DOHH2 (cell line): ENCODE measurements around the gene PDE6C.

Source experiments
- H3F3A ChIP-seq: fragments of 200-600 bp; sonication (generic), shearing (Covaris generic); 2 replicates; pipeline ENCODE4 v1.6.0; 2016; ENCODE audit warnings: antibody characterized with exemption, mild to moderate bottlenecking; ENCODE audit not compliant: control insufficient read depth, insufficient read depth
- H3K27ac ChIP-seq: fragments of 200-600 bp; sonication (generic); 2 replicates; pipeline ENCODE4 v1.5.1; 2014; ENCODE audit warnings: low read depth, mild to moderate bottlenecking, low read length, moderate library complexity
- H3K27me3 ChIP-seq: fragments of 200-600 bp; sonication (generic); 2 replicates; pipeline ENCODE4 v1.6.1; 2014; ENCODE audit warnings: mild to moderate bottlenecking, low read length, mixed read lengths; ENCODE audit not compliant: control insufficient read depth
- H3K36me3 ChIP-seq: fragments of 200-600 bp; sonication (generic); 2 replicates; pipeline ENCODE4 v1.6.1; 2014; ENCODE audit warnings: mild to moderate bottlenecking, low read length, moderate library complexity, mixed read lengths; ENCODE audit not compliant: control insufficient read depth
- H3K4me1 ChIP-seq: fragments of 200-600 bp; sonication (generic); 2 replicates; pipeline ENCODE4 v1.6.1; 2014; ENCODE audit warnings: mild to moderate bottlenecking, low read length, mixed read lengths; ENCODE audit not compliant: control insufficient read depth
- H3K4me2 ChIP-seq: fragments of 200-600 bp; sonication (generic); 2 replicates; pipeline ENCODE4 v1.6.0; 2014; ENCODE audit warnings: mild to moderate bottlenecking, low read length, moderate library complexity
- H3K4me3 ChIP-seq: fragments of 200-600 bp; sonication (generic); 2 replicates; pipeline ENCODE4 v1.5.1; 2014; ENCODE audit warnings: mild to moderate bottlenecking, low read length, mixed read lengths
- H3K79me2 ChIP-seq: fragments of 200-600 bp; sonication (generic); 2 replicates; pipeline ENCODE4 v1.6.1; 2014; ENCODE audit warnings: mild to moderate bottlenecking, low read length, mixed read lengths; ENCODE audit not compliant: control insufficient read depth
- H3K9me2 ChIP-seq: fragments of 200-600 bp; sonication (generic); replicated peaks from 2 replicates; pipeline ENCODE4 v1.6.1; 2014; ENCODE audit warnings: mild to moderate bottlenecking, low read length, mixed read lengths; ENCODE audit not compliant: control insufficient read depth
- H3K9me3 ChIP-seq: fragments of 200-600 bp; sonication (generic); 2 replicates; pipeline ENCODE4 v1.6.1; 2014; ENCODE audit warnings: antibody characterized with exemption, low read length, mixed read lengths; ENCODE audit not compliant: control insufficient read depth, insufficient read depth
- H4K20me1 ChIP-seq: fragments of 200-600 bp; sonication (generic); 2 replicates; pipeline ENCODE4 v1.6.0; 2014; ENCODE audit warnings: low read depth, mild to moderate bottlenecking, antibody characterized with exemption, low read length, moderate library complexity; ENCODE audit not compliant: control insufficient read depth, insufficient read depth
- CTCF ChIP-seq: fragments of 200-600 bp; sonication (generic); IDR thresholded peaks from one replicate; pipeline ENCODE4 v1.5.1; 2014; ENCODE audit warnings: antibody characterized with exemption, mild to moderate bottlenecking, low read depth, low read length; ENCODE audit not compliant: poor library complexity, severe bottlenecking
- EZH2phosphoT487 ChIP-seq: fragments of 200-600 bp; sonication (generic); IDR thresholded peaks from 2 replicates; pipeline ENCODE4 v1.6.1; 2017; ENCODE audit warnings: borderline replicate concordance, mild to moderate bottlenecking, antibody characterized with exemption, low read length, moderate library complexity, mixed read lengths

The PDE6C gene

GRCh38 chr10:93579985-93580711 is 32.2 kb upstream of the PDE6C start:
- no peaks in the 10 kb centered on the region for H3F3A ChIP-seq
- no peaks in the 10 kb centered on the region for H3K79me2 ChIP-seq
- H3K27ac ChIP-seq: no peak overlapping the region
- no peaks in the 10 kb centered on the region for H4K20me1 ChIP-seq
- no peak overlapping the region for H3K4me3 ChIP-seq
- H3K4me2 ChIP-seq: no peak overlapping the region
- H3K36me3 ChIP-seq: no peaks in the 10 kb centered on the region
- H3K27me3 ChIP-seq: no peaks in the 10 kb centered on the region; the same call in 1 of the 2 replicates
- TF ChIP-seq CTCF (no peak), EZH2phosphoT487 (no peak)
- no peaks in the 10 kb centered on the region for H3K4me1 ChIP-seq
- peaks cover 6% of the 10 kb centered on the region; the same call in 1 of the 2 replicates for H3K9me3 ChIP-seq
- no peaks in the 10 kb centered on the region for H3K9me2 ChIP-seq

- no peaks in the 10 kb centered on the region for H4K20me1 ChIP-seq
- no peaks in the 10 kb centered on the region for H3K9me2 ChIP-seq
- no peak for TF ChIP-seq CTCF
- no peak for TF ChIP-seq EZH2phosphoT487
- no peak overlapping the region for H3K4me2 ChIP-seq
- H3K27ac ChIP-seq: no peak overlapping the region
- H3K9me3 ChIP-seq: peaks cover 6% of the 10 kb centered on the region; the same call in 1 of the 2 replicates
- H3K4me3 ChIP-seq: no peak overlapping the region
- H3F3A ChIP-seq: no peaks in the 10 kb centered on the region
- H3K79me2 ChIP-seq: no peaks in the 10 kb centered on the region
- no peaks in the 10 kb centered on the region for H3K4me1 ChIP-seq
- no peaks in the 10 kb centered on the region for H3K36me3 ChIP-seq
- no peaks in the 10 kb centered on the region; the same call in 1 of the 2 replicates for H3K27me3 ChIP-seq
Observed at GRCh38 chr10:93580828-93581227, 31.5 kb upstream of the PDE6C start.

GRCh38 chr10:93584445-93584844 is 27.9 kb upstream of the PDE6C start:
- H4K20me1 ChIP-seq: no peaks in the 10 kb centered on the region
- no peaks in the 10 kb centered on the region for H3K9me2 ChIP-seq
- no peak overlapping the region for H3K4me2 ChIP-seq
- H3K27ac ChIP-seq: no peak overlapping the region
- TF ChIP-seq CTCF (no peak), EZH2phosphoT487 (no peak)
- H3K27me3 ChIP-seq: no peaks in the 10 kb centered on the region; the same call in 1 of the 2 replicates
- no peaks in the 10 kb centered on the region for H3K36me3 ChIP-seq
- no peaks in the 10 kb centered on the region for H3K79me2 ChIP-seq
- H3K9me3 ChIP-seq: peaks cover 6% of the 10 kb centered on the region; the same call in 1 of the 2 replicates
- no peaks in the 10 kb centered on the region for H3K4me1 ChIP-seq
- H3F3A ChIP-seq: no peaks in the 10 kb centered on the region
- no peak overlapping the region for H3K4me3 ChIP-seq
